HEK293 (cell line): ENCODE data around the gene CHRNA9.

ENCODE experiments used
- CTCF ChIP-seq: fragments of 450-650 bp; formaldehyde crosslinking; IDR thresholded peaks from 2 replicates; pipeline ENCODE4 v1.5.1; 2016; ENCODE audit warnings: missing biosample characterization, missing genetic modification characterization
- KLF7 ChIP-seq: fragments of 450-650 bp; formaldehyde crosslinking; IDR thresholded peaks from 2 replicates; pipeline ENCODE4 v1.5.1; 2016; ENCODE audit warnings: missing biosample characterization, missing genetic modification characterization, borderline replicate concordance
- TCF7L2 ChIP-seq: IDR thresholded peaks from 2 replicates; pipeline ENCODE4 v1.6.1; 2011; ENCODE audit warnings: low read depth, mild to moderate bottlenecking, inconsistent platforms, low read length, moderate library complexity, borderline replicate concordance
- ZNF510 ChIP-seq: fragments of 450-650 bp; formaldehyde crosslinking; IDR thresholded peaks from 2 replicates; pipeline ENCODE4 v1.5.1; 2018; ENCODE audit warnings: mild to moderate bottlenecking, missing genetic modification characterization, missing biosample characterization; ENCODE audit not compliant: insufficient replicate concordance
- ZNF580 ChIP-seq: fragments of 450-650 bp; formaldehyde crosslinking; IDR thresholded peaks from 2 replicates; pipeline ENCODE4 v1.5.1; 2016; ENCODE audit warnings: missing biosample characterization, missing genetic modification characterization
- ZNF658 ChIP-seq: fragments of 450-650 bp; formaldehyde crosslinking; IDR thresholded peaks from 2 replicates; pipeline ENCODE4; 2016; ENCODE audit warnings: missing biosample characterization, missing genetic modification characterization
- ZNF692 ChIP-seq: fragments of 450-650 bp; formaldehyde crosslinking; IDR thresholded peaks from 2 replicates; pipeline ENCODE4 v1.5.1; 2016; ENCODE audit warnings: missing biosample characterization, missing genetic modification characterization

GRCh38 chr4:40377512-40378365 lies 42.6 kb downstream of the CHRNA9 start:
- TF ChIP-seq KLF7 (tag by site-specific recombination), result no peak
- no peak for TF ChIP-seq ZNF692 (tag by site-specific recombination)
- TF ChIP-seq ZNF510 (tag by site-specific recombination), result no peak
- no peak for TF ChIP-seq CTCF (tag by site-specific recombination)
- no peak for TF ChIP-seq ZNF658 (tag by site-specific recombination)
- no peak for TF ChIP-seq ZNF580 (tag by site-specific recombination)
- no peak for TF ChIP-seq TCF7L2
